C4-2B (cell line): ENCODE data around the gene SLC35F6.

Experiments used
- CTCF ChIP-seq: fragments of 450-650 bp; conservative IDR thresholded peaks from 2 replicates; pipeline ENCODE4 v1.5.1; 2017; ENCODE audit warnings: mild to moderate bottlenecking
- ZFX ChIP-seq: fragments of 450-650 bp; IDR thresholded peaks from 2 replicates; pipeline ENCODE4 v1.6.1; 2017

GRCh38 chr2:26720322-26721114 lies 43.6 kb upstream of the SLC35F6 start:
- TF ChIP-seq CTCF (no peak), ZFX (no peak)
